GM21360 (cell line): Measurements from ENCODE around the gene PPY.
"Not testable (repeated sequence)": the region's sequence is repeated elsewhere in the genome, so short reads cannot be mapped to it uniquely, and the experiment has no call there.

Experiments
- ATAC-seq: cut with Tn5 transposase; IDR thresholded peaks from one replicate; pipeline ENCODE4 v1.9.1; 2021; ENCODE audit warnings: mild to moderate bottlenecking, moderate library complexity; ENCODE audit not compliant: unreplicated experiment

Gene PPY

DNA sequence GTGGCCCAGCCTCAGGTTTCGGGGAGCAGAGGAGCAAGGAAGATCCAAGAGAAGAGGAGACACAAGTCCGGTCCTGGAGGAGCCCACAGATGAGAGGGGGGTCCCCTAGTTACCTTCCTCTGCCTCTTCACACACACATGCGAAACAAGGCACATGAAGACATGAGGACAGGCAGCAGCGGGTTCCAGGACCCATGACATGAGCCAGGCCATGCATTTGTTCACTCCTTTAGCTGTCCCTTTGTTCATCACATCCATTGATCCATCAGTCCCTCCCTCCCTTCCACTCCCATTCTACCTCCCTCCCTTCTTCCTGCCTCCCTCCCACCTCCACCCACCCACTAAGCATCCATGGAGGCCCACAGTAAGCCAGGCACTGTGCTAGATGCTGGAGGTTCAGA, 9.4 kb downstream of the PPY start:
- ATAC-seq: no peak

DNA sequence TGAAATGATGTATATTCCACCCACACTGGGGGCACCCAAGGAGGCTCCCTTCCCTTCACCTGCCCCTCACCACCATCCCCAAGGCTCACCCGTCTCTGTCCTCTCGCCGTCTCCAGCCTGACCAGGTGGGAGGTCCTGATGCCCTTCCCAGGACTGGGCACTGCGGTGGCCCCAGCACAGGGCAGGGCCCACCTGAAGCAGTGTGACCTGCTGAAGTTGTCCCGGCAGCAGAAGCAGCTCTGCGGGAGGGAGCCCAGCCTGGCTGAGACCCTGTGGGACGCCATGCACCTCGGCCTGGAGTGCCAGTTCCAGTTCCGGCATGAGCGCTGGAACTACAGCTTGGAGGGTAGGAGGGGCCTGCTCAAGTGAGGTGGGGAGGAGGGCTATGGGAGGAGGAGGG, 9.9 kb downstream of the PPY start:
- ATAC-seq: no peak

DNA sequence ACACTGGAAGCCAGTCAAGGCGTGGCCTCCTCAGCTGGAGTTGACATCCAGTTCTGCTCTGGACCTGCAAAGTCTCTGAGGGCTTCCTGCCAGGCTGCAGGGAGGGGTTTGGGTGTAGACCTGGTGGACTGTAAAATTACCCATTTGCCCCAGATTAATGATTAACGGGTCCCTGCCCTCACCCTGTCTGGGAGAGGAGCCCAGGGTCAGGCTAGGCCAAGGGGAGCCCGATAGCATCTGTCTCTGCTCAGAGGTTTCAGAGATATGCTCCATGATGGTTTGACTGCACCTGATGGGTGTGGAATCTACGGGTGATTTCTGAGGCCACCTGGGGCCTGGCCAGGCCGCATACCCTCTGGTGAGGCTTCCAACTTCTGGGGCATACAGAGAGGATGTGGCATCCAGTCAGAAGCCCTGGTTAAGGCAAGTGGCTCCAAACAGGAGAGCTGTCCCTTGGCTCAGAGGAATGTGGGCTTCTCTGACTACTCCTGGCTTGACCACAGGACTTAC, 11.2 kb downstream of the PPY start:
- ATAC-seq: no peak

DNA sequence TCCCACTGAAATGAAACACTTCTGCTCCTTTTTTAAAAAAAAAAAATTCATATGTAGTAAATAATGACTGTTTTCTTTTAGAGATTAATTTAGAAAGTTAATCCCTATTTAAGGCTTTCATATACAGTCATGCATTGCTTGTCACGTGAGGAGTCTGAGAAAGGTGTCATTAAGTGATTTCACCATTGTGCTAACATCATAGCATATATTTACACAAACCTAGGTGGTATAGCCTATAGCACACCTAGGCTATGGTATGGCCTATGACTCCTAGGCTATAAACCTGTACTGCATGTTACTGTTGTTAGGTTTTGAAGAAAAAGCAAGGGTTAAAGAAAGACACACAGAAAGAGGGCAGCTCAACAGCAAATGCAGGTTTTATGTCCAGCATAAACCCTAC, 13.7 kb downstream of the PPY start:
- ATAC-seq: no peak

DNA sequence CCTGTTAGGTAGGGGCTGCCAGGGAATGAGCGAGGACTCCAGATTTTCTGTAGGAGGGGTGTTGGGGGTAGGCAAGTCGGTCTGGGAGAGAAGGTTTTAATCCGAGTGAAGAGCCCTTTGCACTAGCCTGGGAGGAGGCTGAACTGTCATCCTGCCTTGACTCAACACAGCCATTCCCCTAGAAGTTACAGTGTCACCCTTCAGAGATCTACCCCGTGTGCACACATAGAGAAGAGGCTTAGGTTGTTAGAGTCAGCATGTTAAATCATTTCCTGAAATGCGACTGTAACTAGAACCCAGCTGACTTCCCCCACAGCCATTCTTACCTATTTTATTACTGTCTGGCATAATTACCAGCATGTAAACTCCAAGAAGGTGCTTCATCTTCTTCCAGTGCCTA, 14.3 kb downstream of the PPY start:
- not testable (repeated sequence) for ATAC-seq

DNA sequence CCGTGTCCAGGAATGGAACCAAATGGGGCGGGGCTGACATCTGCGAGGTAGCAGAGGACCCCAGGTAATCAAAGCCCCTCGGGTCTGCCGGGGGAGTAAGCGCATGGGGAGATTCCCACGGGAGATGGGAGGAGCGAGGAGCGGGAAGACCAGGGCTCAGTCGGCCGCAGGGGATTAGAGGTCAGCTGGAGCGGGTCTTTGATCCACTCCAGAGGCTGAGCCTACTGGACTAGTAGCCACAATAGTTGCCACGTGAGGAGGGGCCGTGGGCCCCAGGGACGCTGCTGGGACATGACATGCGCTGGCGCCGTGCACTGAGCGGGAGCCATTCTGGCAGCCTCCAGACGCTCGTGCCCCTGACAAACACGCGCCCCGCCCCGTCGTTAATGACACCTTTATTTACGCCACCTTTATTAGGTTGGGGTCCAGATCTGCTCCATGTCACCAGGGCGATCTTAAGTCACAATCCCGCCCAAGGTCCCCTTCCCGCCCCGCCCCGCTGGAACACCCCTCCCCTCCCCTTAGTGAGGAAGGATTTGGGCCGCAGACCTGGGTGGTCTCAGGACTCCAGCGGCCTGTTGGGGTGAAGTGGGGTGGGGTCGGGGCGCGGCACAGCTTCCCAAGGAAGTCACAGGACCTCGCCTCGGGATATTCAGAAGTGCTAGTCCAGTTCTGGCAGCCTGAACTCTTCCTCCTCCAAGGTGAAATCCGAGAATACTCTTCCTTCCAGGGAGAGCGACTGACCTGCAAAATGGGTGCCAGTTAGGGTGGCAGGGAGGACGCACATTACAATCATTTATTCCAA, 15.0 kb downstream of the PPY start:
- ATAC-seq: no peak

DNA sequence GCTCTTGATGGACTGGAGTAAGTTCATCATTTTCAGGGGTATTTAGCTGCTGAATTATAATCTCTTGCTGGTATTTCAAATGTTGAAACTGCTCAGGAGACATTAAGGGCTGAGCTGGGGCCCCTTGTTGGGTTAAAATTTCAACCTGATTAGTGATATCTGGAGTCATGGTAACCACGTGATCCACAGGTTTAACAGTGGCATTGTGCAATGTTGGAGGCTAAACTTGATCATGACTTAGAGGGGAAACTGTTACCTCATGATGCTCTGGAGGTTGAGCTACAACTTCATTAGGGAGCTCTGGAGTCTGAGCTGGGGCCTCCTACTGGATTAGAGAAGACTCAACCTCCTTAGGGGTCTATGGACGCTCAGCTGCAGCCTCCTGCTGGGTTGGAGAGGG, 17.7 kb downstream of the PPY start:
- no peak for ATAC-seq

DNA sequence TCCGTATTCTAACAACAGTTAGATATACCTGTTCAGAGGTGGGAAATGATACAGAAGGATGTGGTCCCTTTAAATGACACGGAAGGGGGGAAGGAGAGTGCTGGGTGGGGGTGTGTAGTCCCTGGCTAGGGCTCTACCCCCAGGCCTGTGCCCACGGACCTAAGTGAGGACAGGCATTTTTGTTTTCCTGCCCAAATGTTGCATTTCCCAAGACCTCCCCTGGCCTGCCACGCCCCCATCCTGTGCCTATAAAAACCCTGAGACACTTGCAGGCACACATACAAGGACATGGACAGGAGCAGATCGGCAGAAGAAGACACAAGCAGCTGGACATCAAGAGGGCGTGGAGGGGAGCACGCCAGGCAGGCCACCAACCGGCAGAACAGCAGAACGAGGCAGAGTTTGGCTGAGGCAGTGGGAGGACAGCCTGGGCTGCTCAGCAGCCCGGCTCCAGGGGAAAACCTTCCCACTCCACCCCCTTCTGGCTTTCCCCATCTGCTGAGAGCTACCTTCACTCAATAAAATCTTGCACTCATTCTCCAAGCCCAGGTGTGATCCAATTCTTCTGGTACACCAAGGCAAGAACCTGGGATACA, 21.7 kb downstream of the PPY start:
- ATAC-seq: no peak

DNA sequence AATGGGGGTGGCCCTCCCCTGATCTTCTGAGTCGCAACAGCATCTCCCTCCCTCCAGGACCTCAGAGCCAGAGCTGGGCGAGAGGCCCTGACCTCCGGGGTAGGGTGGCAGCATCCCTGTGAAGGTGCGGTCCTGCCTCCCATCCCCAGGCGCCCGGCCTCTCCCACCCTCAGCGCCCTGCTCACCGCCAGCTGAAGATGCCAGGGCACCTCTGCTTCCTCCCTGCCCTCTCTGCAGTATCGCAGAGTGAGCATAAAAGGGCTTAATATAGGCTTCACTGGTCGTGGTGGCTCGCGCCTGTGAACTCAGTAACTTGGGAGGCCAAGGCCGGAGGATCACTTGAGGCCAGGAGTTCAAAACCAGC, 24.3 kb downstream of the PPY start:
- ATAC-seq: no peak

DNA sequence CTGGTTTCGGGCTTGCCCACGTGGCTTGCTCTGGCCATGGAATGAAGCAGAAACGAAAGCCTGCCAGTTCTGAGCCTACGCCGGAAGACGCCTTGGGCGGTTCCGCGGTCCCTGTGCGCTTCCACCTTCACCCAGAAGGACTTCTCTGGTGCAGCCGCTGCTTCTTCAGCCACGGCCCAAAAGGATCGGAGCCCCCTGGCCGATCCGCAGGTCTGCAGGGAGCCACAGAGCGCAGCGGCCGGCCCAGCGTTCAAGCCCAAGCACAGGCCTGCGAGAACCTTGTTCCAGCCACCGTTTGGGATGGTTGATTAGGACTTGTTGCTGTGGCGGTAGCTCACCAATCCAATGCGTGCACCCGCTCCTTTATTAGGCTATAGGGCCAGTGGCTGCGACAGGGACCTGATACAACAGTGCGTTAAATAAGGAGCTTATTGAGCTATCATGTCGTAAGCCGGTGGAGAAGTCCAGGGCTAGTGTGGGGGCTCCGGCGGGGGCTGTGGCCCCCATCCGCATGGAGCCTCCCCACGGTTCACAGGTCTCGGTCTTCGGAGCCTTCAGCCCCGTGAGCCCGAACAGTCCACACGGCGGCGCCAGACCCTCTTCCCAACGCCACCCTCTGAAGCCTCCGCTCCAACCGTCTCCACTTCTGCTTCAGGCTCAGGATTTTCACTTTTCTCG, 24.8 kb downstream of the PPY start:
- no peak for ATAC-seq

DNA sequence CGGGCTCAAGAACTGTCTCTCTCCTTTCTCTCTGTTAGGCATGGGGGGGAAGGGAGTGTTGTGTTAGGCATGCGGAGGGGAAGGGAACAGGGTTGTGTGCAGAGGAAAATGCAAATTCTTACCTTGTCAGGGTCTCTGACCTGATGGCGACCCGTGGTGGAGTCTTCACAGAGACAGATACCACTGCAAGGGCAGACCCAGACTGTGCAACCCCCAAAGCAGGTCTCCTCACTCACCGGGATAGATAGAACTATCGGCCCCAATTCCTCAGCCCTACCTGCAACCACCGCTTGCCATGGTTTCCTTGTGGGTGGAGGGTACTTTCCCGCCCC, 25.3 kb downstream of the PPY start:
- no peak for ATAC-seq

DNA sequence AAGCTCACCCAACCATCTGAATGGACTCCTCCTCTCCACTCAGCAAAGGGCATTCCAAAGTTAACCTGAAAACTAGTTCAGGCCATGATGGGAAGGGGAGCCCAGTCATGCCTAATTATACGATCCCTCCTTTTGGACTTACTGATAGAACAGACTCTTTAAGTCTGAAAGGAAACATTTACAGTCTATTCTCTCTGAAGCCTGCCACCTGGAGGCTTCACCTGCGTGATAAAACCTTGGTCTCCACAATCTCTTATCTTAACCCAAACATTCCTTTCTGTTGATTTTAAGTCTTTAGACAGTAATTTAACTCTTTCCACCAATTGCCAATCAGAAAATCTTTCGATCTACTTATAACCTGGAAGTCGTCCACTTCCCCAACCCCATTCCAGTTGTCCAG, 25.9 kb downstream of the PPY start:
- ATAC-seq: no peak

DNA sequence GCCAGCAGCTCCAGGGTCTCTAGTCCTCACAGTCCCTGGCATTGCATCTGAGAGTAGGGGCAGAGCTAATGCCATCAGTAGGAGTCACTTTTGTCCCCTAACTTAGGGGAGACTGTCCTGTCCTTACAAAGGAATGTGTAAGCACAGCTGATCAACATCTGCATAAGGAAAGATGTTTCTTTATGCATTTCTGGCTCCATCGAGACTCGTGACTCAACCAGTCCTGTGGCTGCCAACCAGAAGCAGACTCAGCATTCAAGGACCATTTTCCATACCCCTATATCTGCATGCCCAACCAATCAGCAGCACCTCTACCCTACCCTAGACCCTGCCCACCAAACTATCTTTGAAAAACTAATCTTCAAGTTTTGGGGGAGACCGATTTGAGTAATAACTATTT, 26.7 kb downstream of the PPY start:
- no peak for ATAC-seq

DNA sequence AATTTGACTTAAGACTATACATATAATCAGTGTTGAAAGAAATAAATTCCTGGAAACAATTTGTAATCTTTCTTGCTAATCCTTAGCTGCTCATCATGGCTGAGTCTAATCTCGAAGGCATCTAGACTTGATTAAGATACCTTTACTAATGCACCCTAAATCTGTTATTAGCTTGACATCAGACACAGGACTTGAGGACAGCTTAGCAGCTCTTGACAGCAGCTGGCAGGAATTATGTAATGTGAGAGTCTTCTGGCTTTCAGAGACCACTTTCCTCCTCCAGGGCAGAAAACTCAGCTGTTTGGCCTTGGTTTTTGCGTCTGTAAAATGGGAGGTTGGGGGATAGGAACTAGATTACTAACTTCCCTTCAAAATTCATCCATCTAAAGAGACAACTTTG, 27.8 kb downstream of the PPY start:
- ATAC-seq: no peak

DNA sequence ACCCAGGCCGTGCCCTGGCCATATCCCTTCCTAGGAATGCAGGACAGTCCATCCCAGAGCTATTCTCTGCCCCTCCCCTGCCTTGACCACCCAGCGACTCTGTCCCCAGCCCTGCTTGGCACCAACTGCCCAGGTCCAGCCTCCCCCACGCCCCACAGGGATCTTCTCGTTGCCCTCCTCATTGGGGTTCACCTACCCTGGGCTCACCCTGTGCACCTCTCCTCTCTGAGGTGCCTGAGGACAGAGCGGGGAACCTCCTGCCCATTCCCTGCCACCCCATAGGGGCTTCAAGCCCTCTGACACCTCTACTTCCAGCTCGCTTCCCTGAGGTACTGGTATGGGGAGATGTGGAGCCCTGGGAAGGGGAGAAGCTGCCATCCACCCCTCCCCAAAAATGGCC, 28.7 kb downstream of the PPY start:
- ATAC-seq: no peak

DNA sequence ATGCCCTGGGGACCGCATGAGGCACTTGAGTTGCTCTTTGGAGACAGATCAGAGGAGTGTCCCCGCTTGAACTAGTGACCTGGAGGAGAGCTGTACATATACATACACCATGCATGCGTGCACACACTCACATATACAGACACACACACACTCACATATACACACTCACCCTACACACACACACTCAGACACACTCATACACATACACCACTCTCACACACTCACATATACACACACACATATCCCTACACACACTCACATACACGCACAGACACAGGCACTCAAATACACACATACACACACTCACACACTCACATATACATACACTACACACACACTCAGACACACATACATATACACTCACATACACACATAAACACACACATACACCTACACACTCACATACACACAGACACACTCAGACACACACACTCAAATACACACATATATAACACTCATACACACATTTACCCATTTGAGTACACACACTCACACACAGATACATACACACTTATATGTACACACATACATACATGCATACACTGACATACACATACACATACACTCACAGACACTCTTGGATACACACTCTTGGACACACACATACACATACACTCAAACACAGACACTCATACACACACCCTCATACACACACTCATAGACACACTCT, 29.5 kb downstream of the PPY start:
- ATAC-seq: no peak

DNA sequence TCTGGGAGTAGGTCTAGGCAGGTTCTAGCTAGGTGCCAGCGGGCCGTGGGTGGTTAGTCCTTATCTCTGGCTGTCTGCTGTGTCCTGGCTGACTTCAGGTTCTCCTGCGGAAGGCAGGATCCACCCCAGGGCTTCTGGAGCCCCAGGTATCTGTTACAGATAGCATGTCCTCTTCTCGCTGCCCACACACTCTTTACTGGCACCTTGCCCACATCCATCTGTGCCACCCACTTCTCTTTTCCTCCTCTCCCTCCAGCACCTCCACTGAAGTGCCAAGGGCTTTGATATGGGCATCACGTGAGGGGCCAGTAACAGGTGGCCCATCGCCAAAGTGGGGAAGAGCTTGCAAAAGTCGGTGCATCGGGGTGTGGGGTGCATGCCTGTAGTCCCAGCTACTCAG, 30.4 kb downstream of the PPY start:
- no peak for ATAC-seq

DNA sequence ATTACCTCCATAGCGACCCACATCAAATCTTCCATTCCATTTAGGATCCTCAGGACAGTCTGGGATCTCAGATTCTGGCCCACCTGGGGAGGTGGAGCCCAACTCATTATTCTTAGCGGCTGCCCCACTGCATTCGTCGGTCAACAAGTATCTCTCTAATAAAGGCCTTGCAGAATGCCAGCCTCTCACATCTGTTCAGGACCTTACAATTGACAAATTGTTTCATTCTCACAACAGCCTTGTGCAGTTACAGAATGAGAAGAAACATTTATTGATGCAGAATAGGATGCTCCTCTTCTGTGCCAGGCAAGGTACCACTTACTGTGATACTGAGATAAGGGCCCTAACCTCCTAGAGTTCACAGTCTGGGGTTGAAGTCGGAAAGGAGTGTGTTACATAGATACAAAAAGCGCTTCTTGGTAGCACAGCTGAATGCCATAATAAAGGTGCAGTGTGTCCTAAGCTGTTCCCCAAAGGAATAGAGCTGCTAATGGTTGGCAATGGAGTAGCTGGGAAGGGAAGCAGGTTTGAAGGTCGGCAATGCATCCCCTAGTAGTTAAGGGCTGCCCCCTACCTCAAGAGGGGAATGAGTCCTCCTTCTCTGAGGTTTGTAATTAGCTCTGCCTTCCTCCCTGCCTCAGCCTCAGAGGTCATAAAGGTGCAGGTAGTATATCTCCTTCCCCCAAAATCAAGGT, 32.6 kb downstream of the PPY start:
- ATAC-seq: no peak

DNA sequence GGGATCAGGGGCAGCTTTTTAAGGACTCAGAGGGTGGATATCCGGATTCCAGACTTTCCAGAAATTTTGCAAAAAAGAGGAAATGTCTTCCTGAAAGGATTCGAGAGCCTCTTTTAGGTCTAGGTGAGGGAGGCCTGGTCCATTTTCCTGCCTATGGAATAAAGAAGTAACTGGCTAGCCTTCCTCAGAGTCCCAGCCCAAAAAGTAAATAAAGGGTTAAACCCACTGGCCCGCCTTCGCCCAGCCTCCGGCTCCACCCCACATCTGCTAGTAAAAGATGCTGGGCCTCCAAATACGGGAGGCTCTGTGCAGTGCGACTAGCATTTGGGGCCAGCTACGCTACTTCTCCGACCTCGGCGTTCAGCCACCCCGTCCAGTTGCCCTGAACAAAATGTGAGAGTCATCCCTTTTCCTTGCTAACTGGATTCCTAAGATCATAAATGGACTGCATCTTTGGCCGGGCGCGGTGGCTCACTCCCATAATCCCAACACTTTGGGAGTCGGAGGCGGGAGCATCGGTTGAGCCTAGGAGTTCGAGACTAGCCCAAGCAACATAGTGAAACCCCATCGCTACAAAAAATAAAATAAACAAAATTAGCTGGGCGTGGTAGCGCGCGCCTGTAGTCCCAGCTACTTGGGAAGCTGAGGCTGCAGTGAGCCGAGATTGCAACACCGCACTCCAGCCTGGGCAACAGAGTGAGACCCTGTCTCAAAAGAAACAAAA, 34.1 kb downstream of the PPY start:
- ATAC-seq: no peak

DNA sequence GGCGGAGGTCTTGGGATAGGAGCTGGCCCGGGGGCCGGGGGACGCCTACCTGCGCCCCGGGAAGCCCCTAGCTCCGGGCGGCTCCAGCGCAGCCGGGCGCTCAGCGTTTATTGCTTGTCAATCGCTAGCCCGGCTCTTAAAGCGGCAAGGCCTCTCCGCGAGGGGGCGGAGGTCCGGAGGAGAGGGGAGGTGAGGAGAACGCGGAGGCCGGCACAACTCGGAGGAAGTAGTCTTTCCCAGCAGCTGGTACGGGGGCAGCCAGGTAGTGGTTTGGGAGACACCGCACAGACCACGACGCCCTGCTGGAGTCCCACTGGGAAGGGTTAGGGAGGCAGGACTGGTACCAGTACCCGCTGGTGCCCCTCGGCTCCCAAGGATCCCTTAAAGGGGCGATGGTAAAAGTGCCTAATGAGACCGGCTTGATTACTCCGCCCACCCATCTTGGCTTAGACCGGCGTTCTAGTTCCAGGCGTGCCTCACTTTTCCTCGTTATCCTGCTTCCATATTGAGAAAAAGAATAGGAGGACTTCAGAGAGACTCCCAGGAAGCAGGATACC, 34.8 kb downstream of the PPY start, which contains the start of gene MPP2:
Gene MPP2, minus strand, starts transcription at position 112 of the 557 bp plus-strand sequence. CDS start 3,076 bp downstream, outside the sequence.
- ATAC-seq: no peak
